GM12874 (cell line): ENCODE measurements around the gene ACSF3.

Experiments used
- TF ChIP-seq, protein P1 (sequence below): IDR thresholded peaks from 2 replicates; pipeline ENCODE4 v1.5.1; 2011; ENCODE audit warnings: low read depth, mild to moderate bottlenecking, control low read depth, low read length, moderate library complexity; ENCODE audit not compliant: insufficient read depth

ACSF3 gene

DNA sequence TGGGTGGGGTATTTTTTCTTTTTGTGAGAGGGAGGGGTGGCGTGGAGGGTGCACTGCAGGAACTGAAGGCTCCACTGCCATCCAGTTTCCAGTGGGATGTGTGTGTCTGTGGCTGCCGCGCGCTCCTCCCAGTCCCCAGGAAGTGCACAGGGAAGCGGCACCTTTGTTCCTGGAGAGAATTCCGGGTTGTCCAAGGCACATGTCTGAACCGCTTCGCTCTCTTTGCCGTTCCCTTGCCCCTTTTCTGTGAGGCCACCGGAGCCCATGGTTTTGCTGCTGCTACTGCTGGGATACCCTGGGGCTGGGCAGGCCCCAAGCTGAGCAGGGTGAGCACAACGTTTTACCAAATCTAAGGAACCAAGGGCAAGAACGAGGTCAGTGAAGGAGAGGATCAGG, 19.5 kb downstream of the ACSF3 start:
- TF ChIP-seq, protein P1, sequence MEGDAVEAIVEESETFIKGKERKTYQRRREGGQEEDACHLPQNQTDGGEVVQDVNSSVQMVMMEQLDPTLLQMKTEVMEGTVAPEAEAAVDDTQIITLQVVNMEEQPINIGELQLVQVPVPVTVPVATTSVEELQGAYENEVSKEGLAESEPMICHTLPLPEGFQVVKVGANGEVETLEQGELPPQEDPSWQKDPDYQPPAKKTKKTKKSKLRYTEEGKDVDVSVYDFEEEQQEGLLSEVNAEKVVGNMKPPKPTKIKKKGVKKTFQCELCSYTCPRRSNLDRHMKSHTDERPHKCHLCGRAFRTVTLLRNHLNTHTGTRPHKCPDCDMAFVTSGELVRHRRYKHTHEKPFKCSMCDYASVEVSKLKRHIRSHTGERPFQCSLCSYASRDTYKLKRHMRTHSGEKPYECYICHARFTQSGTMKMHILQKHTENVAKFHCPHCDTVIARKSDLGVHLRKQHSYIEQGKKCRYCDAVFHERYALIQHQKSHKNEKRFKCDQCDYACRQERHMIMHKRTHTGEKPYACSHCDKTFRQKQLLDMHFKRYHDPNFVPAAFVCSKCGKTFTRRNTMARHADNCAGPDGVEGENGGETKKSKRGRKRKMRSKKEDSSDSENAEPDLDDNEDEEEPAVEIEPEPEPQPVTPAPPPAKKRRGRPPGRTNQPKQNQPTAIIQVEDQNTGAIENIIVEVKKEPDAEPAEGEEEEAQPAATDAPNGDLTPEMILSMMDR = no peak

DNA sequence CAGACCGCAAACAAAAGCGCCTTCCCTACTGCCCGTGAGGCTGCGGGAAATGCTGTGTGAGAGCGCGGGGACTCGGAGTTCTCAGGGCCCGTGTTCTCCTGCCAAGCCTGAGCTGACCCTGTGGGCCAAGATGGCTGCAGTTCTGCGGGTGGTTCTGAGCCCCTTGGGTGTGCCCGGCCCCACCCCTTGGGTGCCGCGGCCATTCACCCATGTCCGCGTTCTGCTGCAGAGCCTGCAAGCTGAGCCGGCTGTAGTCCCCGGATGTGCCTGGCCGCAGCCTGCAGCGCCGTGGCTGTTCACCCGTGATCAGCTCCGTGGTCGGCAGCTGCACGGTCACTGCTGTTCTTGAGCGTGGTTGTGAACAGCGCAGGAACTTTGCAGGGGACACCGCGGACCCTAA, 20.0 kb downstream of the ACSF3 start:
- TF ChIP-seq, protein P1 = no peak

DNA sequence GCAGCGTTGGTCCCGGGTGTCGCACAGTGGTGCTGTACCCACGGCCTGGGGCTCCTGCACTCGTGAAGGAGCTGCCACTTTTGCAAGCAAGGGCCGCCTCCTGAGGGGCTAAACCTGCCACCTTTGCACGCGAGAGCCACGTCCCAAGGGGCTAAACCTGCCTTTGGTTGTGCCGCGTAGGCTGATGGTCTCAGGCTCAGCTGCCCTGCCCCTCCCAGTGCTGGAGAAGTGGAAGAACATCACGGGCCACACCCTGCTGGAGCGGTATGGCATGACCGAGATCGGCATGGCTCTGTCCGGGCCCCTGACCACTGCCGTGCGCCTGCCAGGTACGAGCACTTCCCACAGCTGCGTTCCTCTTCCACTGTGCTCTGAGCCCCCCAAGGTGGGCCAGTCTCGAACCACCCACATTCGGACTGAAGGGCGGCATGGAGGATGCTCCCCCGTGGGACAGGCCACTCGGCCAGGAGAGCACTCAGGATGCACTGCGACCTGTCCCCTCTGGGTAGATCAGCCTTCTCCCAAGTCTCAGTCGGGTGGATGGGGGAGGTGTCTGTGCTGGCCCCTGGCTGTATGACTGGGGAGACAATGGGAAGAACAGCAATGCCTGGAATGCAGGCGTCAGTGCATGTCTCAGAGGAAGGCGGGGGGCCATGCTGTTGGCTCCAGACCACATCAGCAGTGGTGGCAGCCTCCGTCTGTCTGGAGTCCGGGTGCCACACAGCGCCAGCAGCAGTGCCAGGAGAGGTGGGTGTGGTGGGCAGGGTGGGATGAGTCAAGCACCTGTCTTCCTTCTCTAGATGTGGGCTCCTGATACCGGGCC, 20.7 kb downstream of the ACSF3 start:
- TF ChIP-seq, protein P1 = no peak

DNA sequence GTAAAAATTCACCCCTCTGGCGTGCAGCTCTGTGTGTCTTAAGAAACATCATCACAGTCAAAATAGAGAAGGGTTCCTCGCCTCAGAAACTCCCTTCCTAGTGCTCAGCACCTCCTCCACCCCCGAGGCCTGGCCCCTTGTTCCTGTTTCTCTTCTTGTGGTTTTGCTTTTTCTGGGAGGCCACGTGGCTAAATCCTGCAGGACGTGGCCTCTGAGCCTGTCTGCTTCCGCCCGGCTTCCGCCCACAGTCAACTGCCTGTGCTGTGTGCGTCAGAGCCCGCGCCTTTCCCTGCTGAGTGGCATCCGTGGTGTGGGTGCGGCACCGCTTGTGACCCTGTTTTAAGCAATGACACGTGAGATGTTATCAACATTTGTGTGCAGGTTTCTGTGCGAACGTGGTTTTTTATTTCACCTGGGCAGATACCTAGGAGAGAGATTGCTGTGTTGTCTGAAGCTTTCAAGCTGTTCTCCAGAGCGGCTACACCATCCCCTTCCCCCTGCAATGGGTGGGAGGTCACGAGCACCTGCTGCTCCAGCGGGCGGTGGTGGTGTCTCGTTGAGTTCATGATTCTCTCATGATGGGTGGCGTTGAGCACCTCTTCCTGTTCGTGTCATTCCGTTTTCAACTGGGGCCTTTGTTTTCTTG, 21.7 kb downstream of the ACSF3 start:
- TF ChIP-seq, protein P1 = no peak

DNA sequence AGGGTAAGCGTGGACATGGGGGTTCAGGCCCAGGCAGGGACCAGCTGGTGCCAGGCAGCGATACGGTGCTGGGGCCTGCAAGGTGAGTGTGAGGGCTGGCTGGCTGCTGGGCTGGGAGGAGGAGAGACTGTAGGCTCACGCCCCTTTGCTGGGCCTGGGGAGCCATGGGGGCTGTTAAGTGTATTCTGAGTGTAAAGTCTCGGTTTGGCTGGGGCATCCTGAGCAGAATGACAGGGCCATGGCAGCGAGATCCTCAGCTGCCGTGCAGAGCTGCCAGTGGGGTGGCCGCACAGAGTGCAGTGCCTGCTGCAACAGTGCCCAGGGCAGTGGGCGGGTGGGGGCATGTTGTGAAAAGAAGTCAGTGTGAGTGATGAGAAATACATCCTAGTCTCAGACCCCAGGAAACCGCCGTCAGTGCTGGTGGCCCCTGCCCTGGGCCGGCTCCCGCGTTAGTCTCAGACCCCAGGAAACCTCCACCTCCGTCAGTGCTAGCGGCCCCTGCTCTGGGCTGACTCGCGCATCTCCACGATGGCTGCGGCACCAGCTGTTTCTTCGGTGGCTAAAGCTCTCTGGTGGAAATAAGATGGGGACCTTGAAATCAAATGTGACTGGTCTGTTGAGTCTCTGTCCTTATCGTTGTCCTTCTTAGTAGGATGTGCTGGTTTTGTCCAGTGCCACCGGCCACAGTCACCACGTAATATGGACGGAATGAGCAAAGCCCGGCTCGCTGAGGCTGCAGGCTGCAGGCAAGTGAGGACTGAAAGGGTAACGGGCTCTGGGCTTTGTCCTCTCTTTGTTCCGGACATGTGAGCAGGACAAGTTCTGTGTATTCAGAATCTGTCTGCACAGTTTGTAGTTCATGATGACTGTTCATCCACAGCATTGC, 22.9 kb downstream of the ACSF3 start:
- TF ChIP-seq, protein P1 = no peak

DNA sequence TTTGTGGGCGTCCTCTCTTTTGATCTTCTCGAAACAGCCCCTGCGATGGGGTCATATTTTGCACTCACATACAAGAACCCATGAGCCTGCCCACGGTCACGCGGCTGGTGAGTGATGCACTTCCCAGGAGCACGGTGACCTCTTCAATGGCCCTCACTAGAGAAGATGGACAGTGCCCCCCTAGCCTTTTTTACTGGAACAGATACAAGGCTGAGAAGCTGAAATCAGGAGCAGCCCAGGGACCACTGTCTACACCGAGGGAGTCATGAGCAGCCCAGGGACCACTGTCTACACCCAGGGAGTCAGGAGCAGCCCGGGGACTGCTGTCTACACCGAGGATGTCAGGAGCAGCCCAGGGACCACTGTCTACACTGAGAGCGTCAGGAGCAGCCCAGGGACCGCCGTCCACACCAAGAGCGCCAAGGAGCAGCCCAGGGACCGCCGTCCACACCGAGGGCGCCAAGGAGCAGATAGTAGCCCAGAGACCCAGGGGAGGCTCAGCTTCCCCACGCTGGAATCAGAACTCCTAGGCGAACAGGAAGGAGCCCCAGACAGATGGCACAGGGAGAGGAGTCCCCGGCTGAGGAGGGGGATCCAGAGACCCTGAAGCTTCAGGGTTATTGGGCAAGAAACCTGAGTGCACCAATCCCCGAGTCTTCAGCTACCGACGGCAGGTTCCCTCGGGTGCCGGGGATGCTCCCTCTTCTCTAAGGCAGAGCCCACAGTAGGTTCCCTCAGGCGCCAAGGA, 23.7 kb downstream of the ACSF3 start:
- TF ChIP-seq, protein P1 = no peak
